ENCODE data around the gene PTPRC.

Gene PTPRC

GRCh38 chr1:198647055-198647454, 8.2 kb downstream of the PTPRC start:
- no peak for DNase-seq (ENCODE audit: low read depth in 2 of 2)

DNA sequence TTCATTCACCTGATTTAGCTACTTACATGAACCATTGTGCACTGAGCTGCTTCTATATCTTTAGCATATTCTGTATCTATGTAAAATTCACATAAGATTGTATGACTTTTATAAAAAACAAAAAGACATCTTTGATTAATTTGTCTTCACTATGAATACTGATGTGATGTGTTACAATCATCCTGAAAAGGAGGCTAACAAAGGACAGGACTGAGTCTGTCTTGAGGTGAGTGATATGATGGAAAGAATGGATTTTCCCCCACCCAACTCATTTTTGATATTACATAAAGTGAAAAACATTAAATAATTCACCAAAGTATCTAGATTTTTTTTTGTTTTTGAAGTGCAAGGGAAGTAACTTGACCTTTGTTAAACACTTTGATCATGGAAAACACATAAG, 9.8 kb downstream of the PTPRC start:
- no peak for DNase-seq (ENCODE audit: low read depth in 2 of 2)

GRCh38 chr1:198649232-198649967, 10.6 kb downstream of the PTPRC start:
- DNase-seq (ENCODE audit: low read depth in 2 of 2) = no peak

DNA sequence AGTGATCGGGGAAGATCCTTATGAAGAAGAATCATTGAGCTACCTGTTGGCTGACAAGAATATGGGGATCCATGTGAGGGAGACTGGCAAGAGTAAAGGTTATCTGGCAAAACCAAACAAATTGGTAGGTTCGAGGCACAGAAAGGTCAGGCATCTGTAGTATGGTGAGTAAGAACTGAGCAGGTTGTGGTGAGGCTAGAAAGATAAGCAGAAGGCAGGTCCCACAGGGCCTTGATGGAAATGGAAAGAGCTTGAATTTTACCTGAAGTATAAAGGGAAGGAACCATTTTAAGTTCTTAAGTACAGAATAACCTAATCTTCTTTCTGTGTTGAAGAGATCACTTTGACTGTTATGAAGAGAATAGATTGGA, 11.1 kb downstream of the PTPRC start:
- DNase-seq (ENCODE audit: low read depth in 2 of 2) = no peak

GRCh38 chr1:198650506-198650905, 11.7 kb downstream of the PTPRC start:
- no peak for DNase-seq (ENCODE audit: low read depth in 2 of 2)

DNA sequence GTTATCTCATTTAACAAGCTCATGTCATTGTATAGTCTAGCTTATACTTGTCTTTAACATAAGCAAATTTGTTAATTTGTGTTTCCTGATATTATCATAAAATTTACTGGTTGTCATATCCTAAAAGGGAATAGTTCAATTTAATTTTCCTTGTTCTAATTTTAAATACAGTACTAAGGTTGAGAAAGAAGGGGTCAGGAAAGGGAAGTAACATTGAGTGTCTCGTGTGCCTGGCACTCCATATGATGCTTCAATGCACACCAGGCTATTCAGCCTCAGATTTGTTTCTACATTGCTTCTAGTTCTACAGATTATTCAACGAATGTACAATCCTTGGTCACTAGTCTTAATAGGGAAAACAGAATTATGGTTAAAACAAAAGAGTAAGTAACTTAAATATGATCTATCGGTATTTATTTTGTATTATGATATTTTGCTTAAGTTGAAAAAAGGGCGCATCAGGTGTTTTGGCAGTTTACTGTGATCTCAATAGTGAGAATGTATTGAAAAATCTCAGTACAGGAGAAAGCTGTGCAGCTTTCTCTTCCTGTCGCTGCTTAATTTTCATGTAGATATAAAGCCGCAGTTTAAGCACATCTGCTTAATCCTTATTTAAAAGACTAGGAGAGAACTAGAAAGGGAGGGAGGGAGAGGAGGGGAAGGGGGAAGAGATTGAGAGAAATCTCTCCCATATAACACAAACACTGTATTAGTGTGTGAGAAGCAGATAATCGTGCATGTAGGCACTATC, 13.0 kb downstream of the PTPRC start:
- no peak for DNase-seq (ENCODE audit: low read depth in 2 of 2)

- no peak for DNase-seq (ENCODE audit: low read depth in 2 of 2)
These were observed 15.1 kb downstream of the PTPRC start for GRCh38 chr1:198653808-198654413.

DNA sequence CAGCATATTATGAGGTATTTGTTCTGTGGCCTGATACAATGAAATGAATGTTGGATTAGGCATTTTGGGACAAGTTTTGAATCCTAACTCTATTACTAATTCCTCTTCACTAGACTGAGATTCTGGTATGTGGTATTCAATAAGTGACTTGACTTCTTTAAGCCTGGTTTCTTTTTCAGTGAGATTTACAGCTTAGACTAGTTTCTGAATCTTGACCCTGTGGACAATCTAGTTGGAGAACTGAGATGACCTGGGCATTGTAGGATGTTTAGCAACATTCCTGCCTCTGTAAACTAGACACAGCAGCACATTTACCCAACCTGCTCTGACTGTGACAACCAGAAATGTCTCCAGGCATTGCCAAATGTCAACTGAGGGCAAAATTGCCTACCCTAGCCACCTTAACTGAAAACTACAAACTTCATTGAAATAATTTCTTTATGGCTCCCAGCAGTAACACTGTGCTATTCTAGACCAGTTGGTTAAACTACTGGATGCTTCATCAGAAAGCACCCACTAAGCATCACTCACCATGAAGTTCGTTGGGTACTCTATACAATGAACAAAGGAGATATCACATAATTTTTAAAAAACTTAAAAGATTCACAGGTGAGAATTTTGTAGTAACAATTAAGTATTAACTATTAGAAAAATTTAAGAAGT, 16.8 kb downstream of the PTPRC start:
- no peak for DNase-seq (ENCODE audit: low read depth in 2 of 2)

- no peak for DNase-seq (ENCODE audit: low read depth in 2 of 2)
These were observed 17.7 kb downstream of the PTPRC start for GRCh38 chr1:198656500-198656932.

DNA sequence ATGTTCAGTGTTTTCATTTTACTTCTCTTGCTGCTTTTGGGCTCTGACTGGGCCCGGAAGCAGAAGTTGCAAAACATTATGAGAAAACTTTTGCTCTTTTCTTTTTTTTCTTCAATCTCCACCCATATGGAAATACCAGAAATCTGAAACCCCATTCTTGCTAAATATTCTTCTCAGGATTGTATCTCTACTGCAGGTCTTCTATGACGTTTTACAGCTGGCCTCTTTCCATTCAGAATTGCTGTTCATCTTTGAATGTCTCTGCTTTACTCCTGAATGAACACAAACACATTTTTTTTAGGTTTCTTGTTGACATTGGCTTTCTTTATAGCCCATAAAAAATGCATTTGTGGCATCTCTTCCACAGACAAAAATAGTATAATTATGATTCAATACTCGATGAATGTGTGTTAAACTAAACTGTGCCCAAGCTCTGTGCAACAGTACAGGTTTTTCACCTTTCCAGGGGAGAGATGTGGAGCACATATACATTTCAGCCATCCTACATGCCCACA, 18.8 kb downstream of the PTPRC start:
- DNase-seq (ENCODE audit: low read depth in 2 of 2) = peak; percentile 99 to 100

DNA sequence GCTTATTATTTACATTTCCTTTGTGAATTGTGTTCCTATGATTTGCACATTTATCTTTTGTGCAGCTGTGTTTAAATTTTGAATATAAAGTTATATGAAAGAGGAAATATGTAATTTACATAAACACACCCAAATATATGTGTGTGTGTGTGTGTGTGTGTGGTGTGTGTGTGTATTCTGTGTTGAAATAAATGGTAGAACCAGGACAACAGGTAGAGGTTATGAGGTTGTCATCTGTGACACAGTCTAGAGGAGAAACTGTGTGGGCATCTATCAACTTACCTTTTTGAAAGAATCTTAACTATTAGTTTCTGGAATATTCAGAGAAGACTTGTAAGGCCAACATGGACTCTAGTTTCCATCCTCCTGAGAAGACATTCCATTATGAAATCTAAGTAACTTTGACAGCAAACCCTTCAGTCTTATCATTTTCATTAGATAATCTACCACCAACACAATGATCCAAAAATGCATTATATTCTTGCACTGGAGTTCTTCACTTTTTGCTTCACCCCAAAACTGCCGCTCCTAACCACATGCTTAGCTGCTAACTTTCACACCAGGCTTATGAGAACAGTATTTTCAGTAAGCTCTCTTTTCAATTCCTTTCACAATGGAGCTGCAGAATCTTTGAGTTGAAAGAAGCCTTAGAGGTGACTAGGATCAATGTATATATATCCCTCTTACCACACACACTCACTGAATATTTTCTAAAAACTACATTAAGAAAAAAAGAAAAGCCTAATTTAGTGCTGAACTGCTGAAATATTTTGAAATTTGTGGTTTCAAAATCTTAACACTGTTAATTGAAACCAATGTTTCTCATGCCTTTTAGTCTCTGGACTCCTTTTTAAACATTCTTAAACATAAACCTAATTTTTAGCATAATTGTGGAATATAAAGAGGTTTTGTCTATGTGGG, 21.8 kb downstream of the PTPRC start:
- no peak for DNase-seq (ENCODE audit: low read depth in 2 of 2)

- DNase-seq (ENCODE audit: low read depth in 2 of 2) = no peak
These were observed 24.0 kb downstream of the PTPRC start for GRCh38 chr1:198662821-198663220.

DNA sequence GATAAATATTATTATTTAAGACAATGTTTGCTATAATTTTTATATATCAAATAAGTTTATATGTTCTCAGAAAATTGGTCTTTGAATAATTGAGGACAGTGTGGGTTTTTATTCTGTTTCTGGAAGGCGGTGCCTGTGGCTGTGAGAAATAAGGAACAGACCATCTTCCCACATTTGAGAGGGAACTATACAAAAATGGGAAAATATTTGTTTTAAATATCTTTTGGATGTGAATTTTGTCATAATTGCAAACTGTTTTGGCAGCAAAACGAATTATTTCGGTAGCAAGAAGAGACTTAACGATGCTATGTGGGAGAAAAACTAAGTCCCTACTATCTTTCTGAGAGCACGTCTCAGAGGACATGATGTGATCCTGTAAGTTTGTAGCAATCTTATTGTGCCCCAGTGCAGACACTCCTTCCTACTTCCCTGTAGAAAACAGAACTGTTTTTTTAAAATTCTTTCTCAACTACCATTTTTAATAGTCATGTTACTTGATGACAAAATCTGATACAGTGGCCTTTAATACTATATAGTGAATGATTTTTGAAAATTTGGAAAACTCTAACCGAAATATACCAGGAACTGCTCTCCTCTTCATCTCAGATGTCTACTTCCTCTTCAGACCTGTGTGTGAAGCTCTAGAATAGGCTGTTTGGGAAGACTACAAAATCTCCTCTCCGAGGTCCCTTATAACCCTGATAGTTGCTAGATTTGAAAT, 25.4 kb downstream of the PTPRC start:
- no peak for DNase-seq (ENCODE audit: low read depth in 2 of 2)

GRCh38 chr1:198667186-198667585, 28.3 kb downstream of the PTPRC start:
- no peak for DNase-seq (ENCODE audit: low read depth in 2 of 2)

DNA sequence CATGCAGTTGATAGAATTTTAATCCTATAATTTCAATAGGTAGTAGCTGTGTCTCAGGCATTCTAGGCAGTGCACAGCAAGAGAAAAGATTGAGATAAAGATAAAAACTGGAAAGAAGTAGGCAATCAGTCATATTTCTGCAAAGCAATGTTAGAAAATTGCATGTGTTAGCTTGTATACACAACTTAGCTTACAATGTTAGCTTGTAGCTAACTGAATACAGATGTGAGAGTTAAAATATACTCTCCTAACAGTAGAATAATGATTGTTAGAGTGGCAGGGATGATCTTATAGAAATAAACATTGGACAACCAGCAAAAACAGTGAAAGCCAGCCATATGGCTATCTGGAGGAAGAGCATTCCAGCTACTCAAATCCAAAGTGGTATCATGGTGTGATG, 29.0 kb downstream of the PTPRC start:
- no peak for DNase-seq (ENCODE audit: low read depth in 2 of 2)

GRCh38 chr1:198669023-198669698, 30.3 kb downstream of the PTPRC start:
- peak; percentile 75 to 80 for DNase-seq (ENCODE audit: low read depth in 2 of 2)

GRCh38 chr1:198669771-198670170, 30.9 kb downstream of the PTPRC start:
- DNase-seq (ENCODE audit: low read depth in 2 of 2) = no peak

DNA sequence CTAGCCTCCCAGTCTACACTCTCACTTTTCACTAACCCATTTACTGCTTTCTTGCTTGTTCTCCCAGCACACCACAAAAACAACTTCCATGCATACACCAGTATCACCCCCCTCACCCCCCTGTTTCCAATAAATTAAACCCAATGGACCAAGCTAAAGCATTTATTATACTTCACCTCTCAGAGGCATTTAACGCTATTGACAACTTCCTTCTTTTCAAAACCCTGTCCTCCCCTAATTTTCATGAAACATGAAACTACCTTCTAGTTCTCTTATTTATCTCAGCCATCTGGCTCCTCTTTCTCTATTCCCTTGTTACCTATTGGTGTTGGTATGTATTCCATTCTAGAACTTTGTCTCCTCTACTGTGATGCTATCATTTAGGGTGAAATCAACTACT, 32.3 kb downstream of the PTPRC start:
- no peak for DNase-seq (ENCODE audit: low read depth in 2 of 2)

GRCh38 chr1:198672124-198672523, 33.3 kb downstream of the PTPRC start:
- DNase-seq (ENCODE audit: low read depth in 2 of 2) = no peak

- DNase-seq (ENCODE audit: low read depth in 2 of 2) = no peak
These were observed 35.2 kb downstream of the PTPRC start for GRCh38 chr1:198674009-198674408.

Data from fibroblast of skin of left biceps (primary cell).